ENCODE data around the gene HIPK4.
A peak's percentile ranks its signal among the peaks of the same experiment; 100 is the strongest.

Gene HIPK4

DNA sequence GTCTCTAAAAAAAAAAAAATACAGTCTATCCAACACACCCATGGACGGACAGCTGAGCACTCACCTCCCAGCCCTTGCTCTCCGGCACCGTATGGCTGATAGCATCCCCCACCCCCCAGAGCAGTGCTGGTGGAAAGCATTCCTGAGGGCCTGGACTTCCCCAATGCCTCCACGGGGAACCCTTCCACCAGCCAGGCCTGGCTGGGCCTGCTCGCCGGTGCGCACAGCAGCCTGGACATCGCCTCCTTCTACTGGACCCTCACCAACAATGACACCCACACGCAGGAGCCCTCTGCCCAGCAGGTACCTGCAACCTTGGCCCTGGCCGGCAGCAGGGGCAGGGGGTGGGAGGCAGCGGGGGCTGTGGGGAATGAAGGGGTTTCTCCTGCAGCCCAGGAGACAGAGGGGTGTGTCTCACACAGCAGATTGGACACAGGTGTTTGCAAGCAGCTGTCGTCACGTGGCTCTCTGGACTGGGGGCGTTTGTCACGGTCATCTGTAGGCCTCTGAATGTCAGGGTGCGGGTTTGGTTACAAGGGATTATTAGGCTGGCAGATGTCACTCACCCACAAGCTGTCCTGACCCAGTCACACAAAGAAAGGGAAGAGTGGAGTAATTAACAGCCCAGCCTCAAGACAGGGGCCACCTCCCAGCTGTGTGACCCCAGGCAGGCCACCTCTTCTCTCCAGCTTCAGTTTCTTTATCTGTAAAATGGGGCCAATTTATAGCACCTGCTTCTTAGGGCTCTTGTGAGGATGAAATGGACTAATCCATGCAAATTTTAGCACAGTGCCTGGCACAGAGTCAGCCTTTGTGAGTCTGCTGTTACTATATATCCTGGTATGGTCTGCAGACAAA is 22.2 kb downstream of the HIPK4 start:
- DNase-seq (ENCODE audit: low read depth in 2 of 2), result no peak

DNA sequence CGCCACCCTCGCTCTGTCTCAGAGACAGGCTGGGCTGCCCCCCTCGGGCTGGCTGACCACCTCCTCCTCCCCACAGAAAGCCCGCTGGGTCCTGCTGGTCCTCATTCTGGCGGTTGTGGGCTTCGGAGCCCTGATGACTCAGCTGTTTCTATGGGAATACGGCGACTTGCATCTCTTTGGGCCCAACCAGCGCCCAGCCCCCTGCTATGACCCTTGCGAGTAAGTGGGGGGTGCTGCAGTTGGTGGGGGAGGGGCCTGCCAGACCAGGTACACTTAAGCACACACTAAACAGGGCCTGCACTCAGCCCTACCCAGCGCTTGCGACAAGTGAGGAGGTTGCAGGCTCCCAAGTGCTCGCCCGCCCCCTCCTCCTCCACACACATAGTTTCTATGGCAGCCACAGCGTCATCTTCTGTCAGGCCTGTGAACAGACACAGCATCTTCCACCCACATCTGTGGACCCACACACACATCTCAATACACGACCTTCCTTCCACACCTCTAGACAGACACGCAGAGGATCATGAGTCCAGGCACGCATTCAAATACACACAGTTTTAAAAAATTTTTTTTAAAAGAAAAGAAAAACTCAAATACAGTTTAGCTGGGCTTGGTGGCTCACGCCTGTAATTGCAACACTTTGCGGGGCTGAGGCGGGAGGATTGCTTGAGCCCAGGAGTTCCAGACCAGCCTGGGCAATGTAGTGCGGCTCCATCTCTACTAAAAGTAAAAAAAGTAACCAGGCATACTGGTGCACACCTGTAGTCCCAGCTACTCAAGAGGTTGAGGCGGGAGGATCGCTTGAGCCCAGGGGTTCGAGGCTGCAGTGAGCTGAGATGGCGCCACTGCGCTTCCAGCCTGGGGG is 23.1 kb downstream of the HIPK4 start:
- DNase-seq (ENCODE audit: low read depth in 2 of 2), result no peak

DNA sequence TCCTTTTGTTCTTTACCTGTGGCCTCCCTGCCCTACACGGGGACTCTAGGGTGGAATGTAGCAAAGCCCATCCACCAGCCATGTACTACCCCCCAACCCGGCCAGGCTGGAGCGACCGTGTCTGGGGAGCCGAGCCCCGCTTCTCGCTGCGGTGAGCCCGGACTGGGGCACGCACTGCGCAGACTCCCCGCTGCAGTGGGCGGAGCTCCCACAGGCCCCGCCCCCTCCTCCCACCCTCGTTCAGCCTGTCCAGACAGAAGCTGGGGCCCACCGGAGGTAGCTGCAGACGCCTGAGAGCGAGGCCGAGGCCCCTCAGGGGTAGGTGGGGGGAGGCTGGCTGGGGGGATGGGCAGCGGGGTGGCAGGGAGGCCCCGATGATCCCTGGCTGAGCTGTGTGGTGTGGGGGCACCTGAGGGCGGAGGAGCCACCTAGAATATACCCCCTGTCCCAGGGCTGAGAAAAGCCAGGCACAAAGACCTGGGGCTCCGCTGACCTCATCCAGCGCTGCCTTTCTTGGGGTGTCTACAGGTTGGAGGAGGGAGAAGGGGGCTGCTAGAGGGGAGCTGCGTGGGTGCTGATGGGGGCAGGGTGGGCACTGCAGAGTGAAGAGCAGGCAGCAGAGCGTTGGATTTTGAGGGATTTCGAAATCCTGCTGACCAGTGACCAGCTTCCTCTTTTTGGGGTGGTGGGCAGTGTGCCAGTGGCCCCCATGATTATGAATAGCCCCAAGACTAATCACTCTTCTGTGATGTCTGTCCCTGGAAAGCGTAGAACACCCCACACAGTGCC is 24.2 kb downstream of the HIPK4 start:
- DNase-seq (ENCODE audit: low read depth in 2 of 2), result no peak

DNA sequence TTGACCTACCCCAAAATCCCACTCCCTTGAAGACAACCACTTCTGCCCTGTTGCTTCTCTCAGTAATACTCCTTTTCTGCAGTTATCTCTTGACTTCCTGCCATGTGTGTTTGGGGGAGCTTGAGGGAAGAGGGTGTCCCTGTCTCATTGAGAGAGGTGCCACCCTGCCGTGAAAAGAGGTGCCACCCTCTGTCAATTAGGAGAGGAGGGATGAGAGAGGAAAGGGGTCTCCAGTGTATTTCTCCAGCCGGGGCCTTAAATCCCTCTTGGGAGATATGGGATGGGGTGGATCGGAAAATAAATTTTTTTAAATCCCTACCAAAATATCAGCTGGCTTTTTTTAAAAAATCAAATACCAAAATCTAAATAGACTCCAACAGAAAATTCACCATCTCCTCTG is 25.0 kb downstream of the HIPK4 start:
- no peak for DNase-seq (ENCODE audit: low read depth in 2 of 2)

DNA sequence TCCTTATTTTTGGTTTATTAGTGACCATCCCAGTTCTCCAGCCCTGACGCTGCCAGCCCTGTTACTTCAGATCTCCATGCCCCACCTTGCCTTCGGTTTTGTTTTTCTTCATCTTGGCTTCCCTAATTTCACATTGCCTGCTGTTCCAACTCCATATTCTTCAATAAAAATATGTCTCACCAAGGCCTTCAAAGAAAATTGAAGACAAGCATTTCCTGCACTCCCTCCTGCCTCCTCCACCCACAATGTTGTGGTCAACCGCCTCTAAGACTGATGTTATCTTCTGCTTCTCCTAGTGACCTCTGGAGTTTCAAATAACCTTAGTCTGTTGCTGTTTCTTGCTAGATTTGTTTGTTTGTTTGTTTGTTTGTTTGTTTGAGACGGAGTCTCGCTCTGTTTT is 26.9 kb downstream of the HIPK4 start:
- no peak for DNase-seq (ENCODE audit: low read depth in 2 of 2)

DNA sequence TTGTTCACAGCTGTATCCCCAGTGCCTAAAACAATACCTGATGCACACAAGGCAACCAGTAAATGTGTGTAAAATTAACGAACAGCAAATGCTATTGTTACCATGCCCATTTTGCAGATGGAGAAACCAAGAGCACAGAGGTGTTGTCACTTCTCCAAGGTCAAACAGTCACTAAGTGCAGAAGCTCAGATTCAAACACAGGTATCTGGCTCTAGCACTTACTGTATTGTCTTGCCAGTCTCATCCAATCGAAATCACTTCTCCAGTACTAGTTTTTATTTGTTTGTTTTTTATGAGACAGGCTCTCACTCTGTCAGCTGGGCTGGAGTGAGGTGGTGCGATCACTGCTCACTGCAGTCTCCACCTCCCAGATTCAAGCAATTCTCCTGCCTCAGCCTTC is 27.8 kb downstream of the HIPK4 start:
- DNase-seq (ENCODE audit: low read depth in 2 of 2), result no peak

DNA sequence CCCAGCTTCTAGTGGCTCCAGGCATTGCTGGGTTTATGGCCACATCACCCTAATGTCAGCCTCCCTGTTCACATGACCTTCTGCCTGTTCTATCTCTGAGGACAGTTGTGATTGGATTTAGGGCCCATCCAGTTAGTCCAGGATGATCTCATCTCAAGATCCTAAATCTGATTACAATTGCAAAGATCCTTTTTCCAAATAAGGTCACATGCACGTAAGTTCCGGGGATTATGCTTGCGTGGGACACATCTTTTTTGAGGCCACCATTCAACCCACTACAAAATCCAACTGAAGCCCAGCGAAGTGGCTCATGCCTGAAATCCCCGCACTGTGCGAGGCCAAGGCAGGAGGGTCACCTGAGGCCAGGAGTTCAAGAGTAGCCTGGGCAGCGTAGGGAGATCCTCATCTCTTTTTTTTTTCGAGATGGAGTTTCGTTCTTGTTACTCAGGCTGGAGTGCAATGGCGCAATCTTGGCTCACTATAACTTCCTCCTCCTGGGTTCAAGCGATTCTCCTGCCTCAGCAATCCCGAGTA is 29.2 kb downstream of the HIPK4 start:
- DNase-seq (ENCODE audit: low read depth in 2 of 2), result no peak

DNA sequence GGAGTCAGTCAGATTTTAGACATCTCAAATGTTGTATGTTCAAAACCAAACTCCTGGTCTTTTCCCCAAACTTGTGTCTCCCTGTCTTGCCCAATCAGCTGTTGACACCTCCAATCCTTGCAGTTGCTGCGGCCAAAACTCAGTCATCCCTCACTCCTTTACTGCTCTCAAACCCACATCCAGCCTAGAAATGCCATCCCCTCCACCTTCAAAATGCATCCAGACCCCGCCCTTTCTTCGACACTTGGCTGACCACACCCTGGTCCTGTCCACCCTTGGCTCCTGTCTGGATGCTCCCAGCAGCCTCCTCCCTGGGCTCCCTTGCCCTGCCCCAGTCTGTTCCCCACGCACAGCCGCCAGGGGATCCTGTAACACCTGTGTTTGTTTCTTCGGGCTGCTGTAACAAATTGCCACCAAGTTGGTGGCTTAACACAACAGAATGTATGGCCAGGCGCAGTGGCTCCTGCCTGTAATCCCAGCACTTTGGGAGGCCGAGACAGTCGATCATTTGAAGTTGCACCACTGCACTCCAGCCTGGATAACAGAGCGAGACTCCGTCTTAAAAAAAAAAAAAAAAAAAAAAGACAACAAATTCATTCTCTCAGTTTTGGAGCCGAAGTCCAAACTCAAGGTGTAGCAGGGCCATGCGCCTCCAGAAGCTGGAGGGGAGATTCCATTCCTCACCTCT is 29.8 kb downstream of the HIPK4 start:
- no peak for DNase-seq (ENCODE audit: low read depth in 2 of 2)

DNA sequence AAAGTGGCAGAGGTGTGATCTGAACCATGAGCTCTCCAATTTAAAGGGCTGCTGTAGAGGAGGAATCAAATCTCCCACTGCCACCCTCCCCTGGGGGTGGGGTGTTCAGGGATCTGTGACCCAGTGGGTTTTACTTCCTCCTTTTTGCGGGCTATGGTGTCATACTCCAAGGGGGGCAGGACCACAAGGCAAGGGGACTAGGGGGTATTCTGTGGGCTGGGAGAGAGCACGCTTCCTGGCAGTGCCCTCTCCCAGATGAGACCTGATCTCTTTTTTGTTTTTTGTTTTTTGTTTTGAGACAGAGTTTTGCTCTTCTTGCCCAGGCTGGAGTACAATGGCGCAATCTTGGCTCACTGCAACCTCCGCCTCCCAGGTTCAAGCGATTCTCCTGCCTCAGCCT is 31.2 kb downstream of the HIPK4 start:
- DNase-seq (ENCODE audit: low read depth in 2 of 2), result no peak

DNA sequence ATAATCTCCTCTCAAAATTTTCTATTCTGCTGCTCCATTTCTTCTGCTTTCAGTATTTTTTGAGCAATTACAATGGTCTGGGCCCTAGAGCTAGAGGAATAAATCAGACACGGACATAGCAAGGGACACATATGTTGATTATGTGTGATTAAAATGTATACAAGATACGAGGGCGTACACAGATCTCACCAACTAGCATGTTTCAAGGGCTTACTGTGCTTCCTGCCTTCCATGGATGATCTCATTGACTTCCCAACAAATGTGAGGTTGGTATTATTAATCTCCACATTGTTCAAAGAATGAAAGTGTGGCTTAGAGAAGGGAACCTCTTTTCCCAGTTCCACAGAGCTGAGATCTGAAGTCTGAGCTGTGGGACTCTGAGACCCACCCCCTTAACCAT is 32.3 kb downstream of the HIPK4 start:
- no peak for DNase-seq (ENCODE audit: low read depth in 2 of 2)

DNA sequence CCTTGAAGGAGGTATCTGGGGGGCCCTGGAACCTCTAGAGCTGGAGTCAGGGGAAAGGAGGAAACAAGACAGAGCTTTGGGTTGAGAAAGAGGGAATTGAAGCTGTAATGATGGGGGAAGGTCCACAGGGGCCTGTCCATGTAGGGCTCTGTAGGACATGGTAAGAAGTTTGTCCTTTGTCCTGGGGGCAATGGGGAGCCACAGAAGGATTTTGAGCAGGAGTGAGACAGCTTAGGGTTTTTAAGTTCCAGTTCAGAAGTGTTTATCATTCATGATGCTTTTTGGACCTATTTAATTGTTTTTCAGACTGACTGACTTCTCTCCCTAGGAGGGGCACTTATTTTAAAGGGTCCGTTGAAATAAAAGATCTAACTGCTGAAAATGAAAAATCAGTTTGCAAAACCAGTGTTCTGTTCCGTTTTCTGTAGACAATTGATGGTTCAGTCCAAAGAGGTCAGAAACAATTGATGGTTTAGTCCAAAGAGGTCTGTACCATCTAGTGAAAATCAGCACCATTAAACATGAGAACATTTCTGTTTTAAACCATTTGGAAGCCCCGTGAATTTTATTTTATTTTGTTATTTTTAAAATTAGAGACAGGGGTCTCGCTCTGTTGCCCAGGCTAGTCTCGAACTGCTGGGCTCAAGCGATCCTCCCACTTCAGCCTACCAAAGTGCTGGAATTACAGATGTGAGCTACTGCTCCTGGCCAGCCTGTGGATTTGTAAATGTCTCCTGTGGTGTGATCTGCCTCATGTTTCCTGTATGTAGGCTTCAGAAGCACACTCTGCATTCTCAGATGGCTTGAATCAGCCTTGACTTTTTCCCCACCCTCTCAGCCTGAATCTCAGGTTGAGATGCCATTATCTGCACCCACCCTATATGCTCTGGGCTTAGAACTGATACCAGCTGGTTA is 33.0 kb downstream of the HIPK4 start:
- no peak for DNase-seq (ENCODE audit: low read depth in 2 of 2)

DNA sequence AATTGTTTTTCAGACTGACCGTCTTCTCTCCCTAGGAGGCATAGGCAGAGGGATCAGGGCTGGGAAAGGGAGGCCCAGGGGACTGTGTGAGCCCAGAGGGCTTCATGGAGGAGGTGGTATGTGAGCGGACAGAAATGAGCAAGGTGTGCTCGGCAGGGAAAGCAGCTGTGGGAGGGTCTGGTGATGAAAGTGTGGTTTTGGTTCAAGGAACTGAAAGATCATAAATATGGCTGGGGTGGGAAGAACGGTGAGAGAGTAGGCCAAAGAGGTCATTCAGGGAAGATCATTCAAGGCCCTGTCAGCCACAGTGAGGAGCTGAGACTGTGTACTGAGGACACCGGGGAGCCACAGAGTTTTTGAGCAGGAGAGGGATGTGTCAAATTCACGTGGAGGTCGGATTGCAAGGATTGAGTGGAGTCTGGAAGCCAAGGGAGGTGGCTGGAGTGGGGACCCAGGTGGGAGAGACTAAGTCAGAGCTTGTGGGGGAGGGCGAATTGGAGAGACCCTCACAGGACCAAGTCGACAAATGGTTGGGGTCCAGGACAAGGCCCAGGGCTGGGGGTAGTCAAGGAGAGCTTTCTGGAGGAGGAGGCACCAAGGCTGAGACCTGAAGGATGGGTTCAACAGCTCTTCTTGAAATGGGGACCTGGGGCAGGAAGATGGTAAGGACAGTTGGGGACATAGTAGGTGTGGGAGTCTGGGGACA is 33.9 kb downstream of the HIPK4 start:
- DNase-seq (ENCODE audit: low read depth in 2 of 2), result no peak

DNA sequence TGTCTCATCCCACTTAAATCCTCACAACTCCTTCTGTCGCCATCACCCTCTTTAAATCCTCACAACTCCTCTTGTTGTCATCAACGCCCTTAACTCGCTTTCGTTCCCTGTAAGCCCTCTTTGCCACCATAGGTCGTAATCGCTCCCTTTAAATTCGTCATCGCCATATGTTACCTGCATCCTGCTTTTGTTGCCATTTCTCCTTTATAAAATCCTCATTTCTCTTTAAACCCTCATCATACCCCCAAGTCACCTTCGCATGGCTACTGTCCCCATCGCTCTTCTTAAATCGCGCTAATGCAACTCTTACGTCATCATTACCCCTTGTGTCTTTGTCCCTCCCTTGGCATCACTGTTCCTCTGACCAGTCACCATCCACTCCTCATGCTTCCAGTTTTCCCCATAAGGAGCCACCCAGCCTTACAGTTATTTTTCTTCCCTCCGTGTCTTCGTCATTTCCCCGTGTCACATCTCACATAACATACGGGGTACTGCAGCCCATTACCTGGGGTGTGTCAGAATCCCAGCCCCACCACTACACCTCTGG is 40.9 kb downstream of the HIPK4 start:
- DNase-seq (ENCODE audit: low read depth in 2 of 2), result no peak

DNA sequence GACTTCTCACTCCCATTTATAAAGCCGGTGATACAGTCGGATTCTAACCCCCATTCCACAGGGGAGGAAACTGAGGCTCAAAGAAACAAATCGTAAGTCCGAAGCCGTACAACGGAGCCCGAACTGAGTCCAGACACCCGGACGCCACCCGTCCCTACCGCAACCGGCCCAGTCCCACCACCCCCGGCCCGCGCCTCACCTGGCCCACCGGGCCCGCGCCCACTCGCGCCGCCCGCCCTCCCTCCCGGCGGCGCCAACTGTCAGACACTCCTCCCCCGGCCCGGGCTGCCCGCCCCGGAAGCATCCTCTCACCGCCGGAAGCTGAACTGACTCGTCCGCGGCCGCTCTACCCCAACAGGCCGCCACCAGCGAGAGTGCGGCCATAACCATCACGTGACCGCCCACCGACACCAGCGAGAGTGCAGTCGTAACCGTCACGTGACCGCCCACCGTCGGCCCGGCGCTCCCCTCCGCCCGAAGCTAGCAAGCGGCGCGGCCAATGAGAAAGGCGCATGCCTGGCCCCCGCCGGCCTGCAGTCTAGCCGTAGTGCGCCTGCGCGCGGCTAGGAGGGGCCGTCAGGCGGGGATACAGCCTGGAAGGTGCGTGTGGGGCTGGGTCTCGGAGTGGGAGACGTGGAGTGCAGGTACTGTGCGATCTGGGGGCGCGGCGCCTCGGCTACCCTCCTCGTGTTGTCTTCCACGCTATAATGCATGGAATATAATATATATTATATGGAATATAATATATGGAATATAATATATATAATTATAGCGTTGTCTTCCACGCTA is 41.7 kb downstream of the HIPK4 start, which contains the start of the genes C19orf47 and PLD3:
C19orf47 (minus strand) TSS at position 273 of the 789 bp plus-strand sequence. CDS start 6,540 bp downstream, outside the sequence.
PLD3 (plus strand) TSS at position 571 of the 789 bp plus-strand sequence. CDS start 17,789 bp downstream, outside the sequence.
- DNase-seq (ENCODE audit: low read depth in 2 of 2), result peak; percentile 98 to 99

DNA sequence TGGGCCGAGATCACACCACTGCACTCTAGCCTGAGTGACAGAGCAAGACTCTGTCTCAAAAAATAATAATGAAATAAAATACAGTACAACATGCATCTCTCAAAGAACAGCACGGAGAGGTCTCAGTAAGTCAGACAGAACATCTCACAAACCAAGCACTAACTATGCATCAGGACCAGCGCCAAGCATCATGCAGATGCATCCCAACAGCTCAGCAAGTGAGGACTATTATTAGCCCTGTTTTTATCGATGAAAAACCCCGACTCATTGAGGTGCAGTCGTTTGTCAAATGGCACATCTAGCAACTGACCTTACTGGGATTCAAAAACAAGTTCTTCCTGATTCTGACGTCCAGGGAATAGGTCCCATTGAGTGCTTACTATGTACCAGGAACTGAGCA is 45.6 kb downstream of the HIPK4 start:
- DNase-seq (ENCODE audit: low read depth in 2 of 2), result no peak

DNA sequence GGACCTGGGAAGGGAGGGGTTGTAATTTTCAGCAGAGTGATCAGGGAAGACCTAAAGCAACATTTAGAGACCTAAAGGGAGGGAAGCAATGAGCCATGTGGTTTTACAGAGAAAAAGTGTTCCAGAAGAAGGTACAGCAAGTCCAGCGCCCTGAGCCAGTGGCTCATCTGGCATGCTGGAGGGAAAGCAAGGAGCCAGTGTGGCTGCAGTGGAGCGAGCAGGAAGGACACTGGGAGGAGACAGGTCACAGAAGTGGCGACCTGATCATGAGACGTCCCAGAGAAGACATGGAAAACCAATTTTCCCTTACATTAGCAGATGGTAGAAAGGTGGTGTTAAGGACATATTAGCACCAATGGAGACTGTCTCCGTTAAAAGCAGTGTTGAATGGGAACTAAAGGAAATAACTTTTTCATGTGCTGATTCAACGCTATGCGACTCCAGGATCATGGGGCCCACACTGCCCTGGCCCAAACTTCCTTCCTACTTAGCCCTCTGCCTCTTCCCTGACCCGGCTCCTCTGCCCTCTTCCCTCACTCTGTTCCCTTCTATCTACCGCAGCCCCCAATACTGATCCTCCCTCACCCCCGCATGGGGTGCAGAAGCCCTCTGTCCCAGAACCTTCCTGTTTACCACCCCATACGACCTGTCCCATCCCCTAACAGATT is 47.2 kb downstream of the HIPK4 start:
- no peak for DNase-seq (ENCODE audit: low read depth in 2 of 2)

DNA sequence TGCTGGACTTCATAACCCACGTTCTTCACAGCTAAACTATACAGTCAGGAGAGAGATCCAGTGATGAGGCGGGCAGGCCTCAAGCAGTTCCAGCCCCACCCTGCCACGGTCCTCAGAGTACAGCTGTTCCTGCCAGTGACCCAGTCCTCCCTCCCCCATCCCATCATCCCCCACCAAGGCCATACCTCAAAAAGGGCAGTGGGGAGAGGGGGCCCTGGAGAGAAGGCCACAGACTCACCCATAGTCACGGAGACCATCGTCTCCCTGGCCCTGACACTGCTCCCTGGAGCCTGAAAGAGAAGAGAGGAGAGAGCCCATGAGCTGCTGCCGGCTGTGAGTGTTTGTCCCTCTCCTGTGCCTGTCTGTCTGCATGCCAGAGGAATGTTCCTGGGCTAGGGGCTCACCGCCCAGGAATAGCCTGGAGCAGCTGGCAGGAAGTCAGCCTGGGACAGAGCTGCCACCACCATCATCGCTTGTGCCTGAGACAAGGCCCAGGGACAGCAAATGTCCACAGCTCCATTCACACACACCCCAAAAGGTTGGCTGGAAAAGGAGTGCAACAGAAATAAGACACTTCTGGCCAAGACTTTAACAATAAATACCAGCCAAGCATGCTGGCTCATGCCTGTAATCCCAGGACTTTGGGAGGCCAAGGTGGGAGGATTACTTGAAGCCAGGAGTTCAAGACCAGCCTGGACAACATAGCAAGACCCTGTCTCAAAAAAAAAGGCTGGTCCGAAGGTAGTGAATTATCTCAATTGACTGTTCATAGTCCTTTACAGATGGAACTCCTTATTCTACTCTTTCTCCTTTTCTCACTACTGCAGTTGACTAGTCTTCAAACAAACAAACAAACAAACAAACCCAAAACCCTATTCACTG is 48.1 kb downstream of the HIPK4 start:
- no peak for DNase-seq (ENCODE audit: low read depth in 2 of 2)

Data from stimulated activated CD8-positive, alpha-beta memory T cell treated with anti-CD3 and anti-CD28 coated beads, Interleukin-15, amount 100 ng/mL, for 4 hours (primary cell).